C4-2B (cell line): ENCODE data around the gene OR52H1.

Experiments
- CTCF ChIP-seq: fragments of 450-650 bp; conservative IDR thresholded peaks from 2 replicates; pipeline ENCODE4 v1.5.1; 2017; ENCODE audit warnings: mild to moderate bottlenecking
- ZFX ChIP-seq: fragments of 450-650 bp; IDR thresholded peaks from 2 replicates; pipeline ENCODE4 v1.6.1; 2017

- TF ChIP-seq CTCF (no peak), ZFX (no peak)
Observed at GRCh38 chr11:5574654-5575053, 26.3 kb upstream of the OR52H1 start.
